ENCODE results near the gene EME2. TPM values are rescaled to one million over a fixed set of nuclear protein-coding genes. Genes with fewer than 3 reads are reported as not detected.
A peak's percentile ranks its signal among the peaks of the same experiment; 100 is the strongest.

The EME2 gene
- total and polyA plus RNA-seq, 2 of the 13 experiments (the other 11 are each of a cell fraction or from before 2014, with no cell fraction given), result 4.4 to 7.6 TPM

GRCh38 chr16:1793578-1794220, 21.1 kb downstream of the EME2 start, which contains the start of gene IGFALS (continued):
- TF ChIP-seq, protein P1, sequence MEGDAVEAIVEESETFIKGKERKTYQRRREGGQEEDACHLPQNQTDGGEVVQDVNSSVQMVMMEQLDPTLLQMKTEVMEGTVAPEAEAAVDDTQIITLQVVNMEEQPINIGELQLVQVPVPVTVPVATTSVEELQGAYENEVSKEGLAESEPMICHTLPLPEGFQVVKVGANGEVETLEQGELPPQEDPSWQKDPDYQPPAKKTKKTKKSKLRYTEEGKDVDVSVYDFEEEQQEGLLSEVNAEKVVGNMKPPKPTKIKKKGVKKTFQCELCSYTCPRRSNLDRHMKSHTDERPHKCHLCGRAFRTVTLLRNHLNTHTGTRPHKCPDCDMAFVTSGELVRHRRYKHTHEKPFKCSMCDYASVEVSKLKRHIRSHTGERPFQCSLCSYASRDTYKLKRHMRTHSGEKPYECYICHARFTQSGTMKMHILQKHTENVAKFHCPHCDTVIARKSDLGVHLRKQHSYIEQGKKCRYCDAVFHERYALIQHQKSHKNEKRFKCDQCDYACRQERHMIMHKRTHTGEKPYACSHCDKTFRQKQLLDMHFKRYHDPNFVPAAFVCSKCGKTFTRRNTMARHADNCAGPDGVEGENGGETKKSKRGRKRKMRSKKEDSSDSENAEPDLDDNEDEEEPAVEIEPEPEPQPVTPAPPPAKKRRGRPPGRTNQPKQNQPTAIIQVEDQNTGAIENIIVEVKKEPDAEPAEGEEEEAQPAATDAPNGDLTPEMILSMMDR (CRISPR knock-in tag; IDR thresholded peaks at IDR 0.05), result peak; percentile 25; the same call in 1 of the 2 replicates
- TF ChIP-seq ZNF850 (CRISPR knock-in tag; conservative IDR thresholded peaks at IDR 0.05), result 0 out of 2 replicates have a peak, but pooled peaks have one; percentile 23
- TF ChIP-seq, protein P2, sequence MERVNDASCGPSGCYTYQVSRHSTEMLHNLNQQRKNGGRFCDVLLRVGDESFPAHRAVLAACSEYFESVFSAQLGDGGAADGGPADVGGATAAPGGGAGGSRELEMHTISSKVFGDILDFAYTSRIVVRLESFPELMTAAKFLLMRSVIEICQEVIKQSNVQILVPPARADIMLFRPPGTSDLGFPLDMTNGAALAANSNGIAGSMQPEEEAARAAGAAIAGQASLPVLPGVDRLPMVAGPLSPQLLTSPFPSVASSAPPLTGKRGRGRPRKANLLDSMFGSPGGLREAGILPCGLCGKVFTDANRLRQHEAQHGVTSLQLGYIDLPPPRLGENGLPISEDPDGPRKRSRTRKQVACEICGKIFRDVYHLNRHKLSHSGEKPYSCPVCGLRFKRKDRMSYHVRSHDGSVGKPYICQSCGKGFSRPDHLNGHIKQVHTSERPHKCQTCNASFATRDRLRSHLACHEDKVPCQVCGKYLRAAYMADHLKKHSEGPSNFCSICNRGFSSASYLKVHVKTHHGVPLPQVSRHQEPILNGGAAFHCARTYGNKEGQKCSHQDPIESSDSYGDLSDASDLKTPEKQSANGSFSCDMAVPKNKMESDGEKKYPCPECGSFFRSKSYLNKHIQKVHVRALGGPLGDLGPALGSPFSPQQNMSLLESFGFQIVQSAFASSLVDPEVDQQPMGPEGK (CRISPR knock-in tag; IDR thresholded peaks at IDR 0.05), result peak; percentile 47; the same call in 1 of the 2 replicates
- TF ChIP-seq, protein P3, sequence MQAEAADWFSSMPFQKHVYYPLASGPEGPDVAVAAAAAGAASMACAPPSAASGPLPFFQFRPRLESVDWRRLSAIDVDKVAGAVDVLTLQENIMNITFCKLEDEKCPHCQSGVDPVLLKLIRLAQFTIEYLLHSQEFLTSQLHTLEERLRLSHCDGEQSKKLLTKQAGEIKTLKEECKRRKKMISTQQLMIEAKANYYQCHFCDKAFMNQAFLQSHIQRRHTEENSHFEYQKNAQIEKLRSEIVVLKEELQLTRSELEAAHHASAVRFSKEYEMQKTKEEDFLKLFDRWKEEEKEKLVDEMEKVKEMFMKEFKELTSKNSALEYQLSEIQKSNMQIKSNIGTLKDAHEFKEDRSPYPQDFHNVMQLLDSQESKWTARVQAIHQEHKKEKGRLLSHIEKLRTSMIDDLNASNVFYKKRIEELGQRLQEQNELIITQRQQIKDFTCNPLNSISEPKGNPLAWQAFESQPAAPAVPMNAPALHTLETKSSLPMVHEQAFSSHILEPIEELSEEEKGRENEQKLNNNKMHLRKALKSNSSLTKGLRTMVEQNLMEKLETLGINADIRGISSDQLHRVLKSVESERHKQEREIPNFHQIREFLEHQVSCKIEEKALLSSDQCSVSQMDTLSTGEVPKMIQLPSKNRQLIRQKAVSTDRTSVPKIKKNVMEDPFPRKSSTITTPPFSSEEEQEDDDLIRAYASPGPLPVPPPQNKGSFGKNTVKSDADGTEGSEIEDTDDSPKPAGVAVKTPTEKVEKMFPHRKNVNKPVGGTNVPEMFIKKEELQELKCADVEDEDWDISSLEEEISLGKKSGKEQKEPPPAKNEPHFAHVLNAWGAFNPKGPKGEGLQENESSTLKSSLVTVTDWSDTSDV (CRISPR knock-in tag; IDR thresholded peaks at IDR 0.05), result no peak
- 0 out of 2 replicates have a peak, but pooled peaks have one; percentile 32 for TF ChIP-seq SRY (CRISPR knock-in tag; IDR thresholded peaks at IDR 0.05)
- TF ChIP-seq, protein P4, sequence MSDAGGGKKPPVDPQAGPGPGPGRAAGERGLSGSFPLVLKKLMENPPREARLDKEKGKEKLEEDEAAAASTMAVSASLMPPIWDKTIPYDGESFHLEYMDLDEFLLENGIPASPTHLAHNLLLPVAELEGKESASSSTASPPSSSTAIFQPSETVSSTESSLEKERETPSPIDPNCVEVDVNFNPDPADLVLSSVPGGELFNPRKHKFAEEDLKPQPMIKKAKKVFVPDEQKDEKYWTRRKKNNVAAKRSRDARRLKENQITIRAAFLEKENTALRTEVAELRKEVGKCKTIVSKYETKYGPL (CRISPR knock-in tag; IDR thresholded peaks at IDR 0.05), result no peak
- TF ChIP-seq, protein P5, sequence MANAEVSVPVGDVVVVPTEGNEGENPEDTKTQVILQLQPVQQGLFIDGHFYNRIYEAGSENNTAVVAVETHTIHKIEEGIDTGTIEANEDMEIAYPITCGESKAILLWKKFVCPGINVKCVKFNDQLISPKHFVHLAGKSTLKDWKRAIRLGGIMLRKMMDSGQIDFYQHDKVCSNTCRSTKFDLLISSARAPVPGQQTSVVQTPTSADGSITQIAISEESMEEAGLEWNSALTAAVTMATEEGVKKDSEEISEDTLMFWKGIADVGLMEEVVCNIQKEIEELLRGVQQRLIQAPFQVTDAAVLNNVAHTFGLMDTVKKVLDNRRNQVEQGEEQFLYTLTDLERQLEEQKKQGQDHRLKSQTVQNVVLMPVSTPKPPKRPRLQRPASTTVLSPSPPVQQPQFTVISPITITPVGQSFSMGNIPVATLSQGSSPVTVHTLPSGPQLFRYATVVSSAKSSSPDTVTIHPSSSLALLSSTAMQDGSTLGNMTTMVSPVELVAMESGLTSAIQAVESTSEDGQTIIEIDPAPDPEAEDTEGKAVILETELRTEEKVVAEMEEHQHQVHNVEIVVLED (CRISPR knock-in tag; IDR thresholded peaks at IDR 0.05; ENCODE audit: borderline replicate concordance), result no peak
- TF ChIP-seq, protein P6, sequence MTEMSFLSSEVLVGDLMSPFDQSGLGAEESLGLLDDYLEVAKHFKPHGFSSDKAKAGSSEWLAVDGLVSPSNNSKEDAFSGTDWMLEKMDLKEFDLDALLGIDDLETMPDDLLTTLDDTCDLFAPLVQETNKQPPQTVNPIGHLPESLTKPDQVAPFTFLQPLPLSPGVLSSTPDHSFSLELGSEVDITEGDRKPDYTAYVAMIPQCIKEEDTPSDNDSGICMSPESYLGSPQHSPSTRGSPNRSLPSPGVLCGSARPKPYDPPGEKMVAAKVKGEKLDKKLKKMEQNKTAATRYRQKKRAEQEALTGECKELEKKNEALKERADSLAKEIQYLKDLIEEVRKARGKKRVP (CRISPR knock-in tag; IDR thresholded peaks at IDR 0.05), result no peak
- TF ChIP-seq SOX13 (IDR thresholded peaks at IDR 0.05), result no peak
- TF ChIP-seq SOX13 (CRISPR knock-in tag; conservative IDR thresholded peaks at IDR 0.05 in 1 of 2, IDR thresholded peaks at IDR 0.05 in 1 of 2), result no peak
- TF ChIP-seq MATR3 (CRISPR knock-in tag; IDR thresholded peaks at IDR 0.05), result no peak
- TF ChIP-seq NONO (IDR thresholded peaks at IDR 0.05), result no peak
- peak; percentile 9; the same call in 1 of the 2 replicates for TF ChIP-seq NONO (CRISPR knock-in tag; conservative IDR thresholded peaks at IDR 0.05)
- TF ChIP-seq TBL1XR1 (IDR thresholded peaks at IDR 0.05; ENCODE audit: borderline replicate concordance, low read length, partially characterized antibody), result no peak

Measured in HepG2 (cell line).